Measurements from ENCODE around the gene SZT2.

- TF ChIP-seq CTCF (IDR thresholded peaks at IDR 0.05) (no peak), EP300 (IDR thresholded peaks at IDR 0.05) (no peak)
Observed at GRCh38 chr1:43359696-43360095, 30.0 kb upstream of the SZT2 start.

Measured in tibial nerve (tissue), 4 donors.